Endothelial cell of umbilical vein (primary cell): ENCODE measurements around the gene SLC2A8. TPM values are rescaled to one million over a fixed set of nuclear protein-coding genes. Genes with fewer than 3 reads are reported as not detected.

ENCODE experiments used
- BruUV-seq: library from RNA; stranded (reverse); fragments of 400-500 nt; replicated peaks from 2 replicates; lab custom pipeline; 2021; lab: Mats Ljungman, UMichigan
- CTCF ChIA-PET: fragments of 300-600, 350-600 bp; sonication (Branson Sonifier 250); formaldehyde crosslinking; loops from one replicate; lab custom pipeline; 2021; ENCODE audit warnings: antibody characterized with exemption, inconsistent platforms; lab: Charles Lee
- POLR2A ChIA-PET: fragments of 300-600, 350-600 bp; sonication (Branson Sonifier 250); formaldehyde crosslinking; loops from one replicate; lab custom pipeline; 2021; ENCODE audit warnings: antibody characterized with exemption, inconsistent platforms; lab: Charles Lee
- DNase-seq: peaks from one replicate; pipeline ENCODE4 v3.0.0-alpha.2; 2011; ENCODE audit warnings: low read depth, low spot score
- FAIRE-seq: peaks from 2 replicates; lab custom pipeline; 2011; peaks lifted over from hg19 to GRCh38; lab: Jason Lieb, UNC
- H2AFZ ChIP-seq: 2 replicates; pipeline ENCODE4 v1.6.0; 2012; ENCODE audit warnings: low read depth, low read length, control low read depth, inconsistent platforms
- H3K27ac ChIP-seq: 2 replicates; pipeline ENCODE4 v1.5.1; 2011; ENCODE audit warnings: low read depth, mild to moderate bottlenecking, control low read depth, low read length, moderate library complexity; ENCODE audit not compliant: insufficient read depth
- H3K27me3 ChIP-seq, 2 experiments: 2 replicates each; pipeline versions ENCODE4 v1.6.0 to v1.6.1; 2011; ENCODE audit warnings: low read length in 2 of 2, mixed read lengths in 1 of 2; ENCODE audit not compliant: control insufficient read depth in 2 of 2, insufficient read depth in 2 of 2
- H3K36me3 ChIP-seq, 2 experiments: 2 replicates in 1 of 2; 3 replicates in 1 of 2; pipeline ENCODE4 v1.5.1; 2011; ENCODE audit warnings: low read length in 2 of 2, mild to moderate bottlenecking in 1 of 2, moderate library complexity in 1 of 2; ENCODE audit not compliant: control insufficient read depth in 2 of 2, insufficient read depth in 2 of 2; ENCODE audit errors: extremely low read depth in 1 of 2
- H3K4me1 ChIP-seq: 3 replicates; pipeline ENCODE4 v1.5.1; 2011; ENCODE audit warnings: mild to moderate bottlenecking, low read length; ENCODE audit not compliant: control insufficient read depth, insufficient read depth; ENCODE audit errors: extremely low read depth
- H3K4me2 ChIP-seq: 2 replicates; pipeline ENCODE4 v1.6.1; 2011; ENCODE audit warnings: low read length, control low read depth, mixed read lengths; ENCODE audit not compliant: insufficient read depth
- H3K4me3 ChIP-seq, 3 experiments: fragments of 200-600 bp in 1 of 3; sonication (generic), shearing (Covaris generic) in 1 of 3; replicated peaks in 1 of 3; 2 replicates each; pipeline ENCODE4 v1.5.1; 2011 to 2016; ENCODE audit warnings: control low read depth in 3 of 3, low read length in 3 of 3, mild to moderate bottlenecking in 2 of 3, inconsistent platforms in 1 of 3, low read depth in 1 of 3, moderate library complexity in 1 of 3; ENCODE audit not compliant: insufficient read depth in 1 of 3
- H3K79me2 ChIP-seq: 2 replicates; pipeline ENCODE4 v1.6.0; 2012; ENCODE audit warnings: low read length, inconsistent platforms; ENCODE audit not compliant: control insufficient read depth, insufficient read depth
- H3K9ac ChIP-seq: replicated peaks from 2 replicates; pipeline ENCODE3; 2011; ENCODE audit warnings: low read length, control low read depth; ENCODE audit not compliant: insufficient read depth; ENCODE audit errors: extremely low read depth
- H3K9me1 ChIP-seq: replicated peaks from 3 replicates; pipeline ENCODE4 v1.6.0; 2011; ENCODE audit warnings: mild to moderate bottlenecking, low read length; ENCODE audit not compliant: control insufficient read depth, insufficient read depth; ENCODE audit errors: extremely low read depth
- H3K9me3 ChIP-seq: replicated peaks from 2 replicates; pipeline ENCODE4 v1.5.1; 2012; ENCODE audit warnings: low read length, inconsistent platforms; ENCODE audit not compliant: control insufficient read depth, insufficient read depth
- H4K20me1 ChIP-seq: replicated peaks from 2 replicates; pipeline ENCODE3; 2011; ENCODE audit warnings: mild to moderate bottlenecking, low read length; ENCODE audit not compliant: control insufficient read depth, insufficient read depth; ENCODE audit errors: extremely low read depth
- CTCF ChIP-seq, 2 donors: IDR thresholded peaks; 1 replicate in 1 of 2; 2 replicates in 1 of 2; pipeline ENCODE4 v1.5.1; 2011; ENCODE audit warnings: low read length in 2 of 2, mild to moderate bottlenecking in 2 of 2, moderate library complexity in 2 of 2, control low read depth in 1 of 2, inconsistent platforms in 1 of 2, low read depth in 1 of 2; ENCODE audit not compliant: insufficient read depth in 1 of 2; ENCODE audit errors: extremely low read depth in 1 of 2
- JUN ChIP-seq: IDR thresholded peaks from 2 replicates; pipeline ENCODE4 v1.6.1; 2011; ENCODE audit warnings: borderline replicate concordance, low read depth; ENCODE audit not compliant: insufficient read length, insufficient read depth
- dilution Hi-C: fragments of 300-500 bp; cut with MboI; formaldehyde crosslinking; loops from one replicate; pipeline ENCODE4 v1.15.0; 2019; ENCODE audit warnings: low sequenced_read_pairs; ENCODE audit not compliant: extremely low pct_ligation_motif_present
- intact Hi-C: fragments of 100-400 bp; cut with micrococcal nuclease; formaldehyde crosslinking; loops from one replicate; pipeline ENCODE4 v1.10.0; 2022
- polyA plus RNA-seq, 4 experiments: library from polyadenylated mRNA; depleted of rRNA in 3 of 4; stranded (reverse) in 3 of 4; unstranded in 1 of 4; fragments of >200 nt; gene quantifications; 2 replicates each; pipeline versions ENCODE4 v1.2.1 to v1.2.3, GENCODE V29; 2011 to 2012; ENCODE audit warnings: missing spikeins in 1 of 4
- total RNA-seq: library from RNA; stranded (reverse); gene quantifications from 2 replicates; pipeline ENCODE4 v1.2.3, GENCODE V29; 2021

Gene SLC2A8
- total and polyA plus RNA-seq, 2 donors (not counting 3 experiments of a cell fraction or from before 2014, with no cell fraction given), result 19.3 to 26.1 TPM

GRCh38 chr9:127423476-127423933 lies 26.5 kb downstream of the SLC2A8 start:
- peaks cover 25% of the 10 kb centered on the region for H3K4me1 ChIP-seq
- peak overlapping the region; percentile 79 for H3K27ac ChIP-seq
- dilution Hi-C loops, result no loop called here
- no peaks in the 10 kb centered on the region for H3K9me1 ChIP-seq
- H3K36me3 ChIP-seq, result no peaks in the 10 kb centered on the region
- H3K9me3 ChIP-seq, result no peaks in the 10 kb centered on the region
- ChIA-PET POLR2A (interaction anchor here (0.5 to 1.4 kb wide), 2 partner anchors 14 to 199 kb away, joined by 3 to 5 read pairs; no protein-coding TSS in a partner anchor), CTCF (interaction anchor here (0.8 to 1.9 kb wide), 6 partner anchors 8 to 209 kb away, joined by 3 to 11 read pairs (median 4); partner anchors contain the start of genes LRSAM1 and RPL12)
- DNase-seq (no peak), FAIRE-seq (no peak)
- no peaks in the 10 kb centered on the region for H4K20me1 ChIP-seq
- TF ChIP-seq JUN, result no peak
- TF ChIP-seq CTCF (IDR thresholded peaks at IDR 0.05; ENCODE audit: extremely low read depth in 1 of 2, insufficient read depth in 1 of 2, low read depth in 1 of 2, low read length in 2 of 2), result no peak
- intact Hi-C loops, result no loop called here
- BruUV-seq, result TSS peak; percentile 72
- no peaks in the 10 kb centered on the region for H3K27me3 ChIP-seq
- H3K9ac ChIP-seq, result peak overlapping the region; percentile 92
- H3K79me2 ChIP-seq, result peaks cover 42% of the 10 kb centered on the region
- peak overlapping the region; percentile 94 for H2AFZ ChIP-seq
- H3K4me2 ChIP-seq, result peak overlapping the region; percentile 97
- H3K4me3 ChIP-seq, result peak overlapping the region; percentile 54 to 90 (median 62)
